Mucosa of gallbladder (tissue), 1 donor: ENCODE measurements around the gene HIPK4. TPM values are rescaled to one million over a fixed set of nuclear protein-coding genes. Genes with fewer than 3 reads are reported as not detected.
"Not testable (repeated sequence)": the region's sequence is repeated elsewhere in the genome, so short reads cannot be mapped to it uniquely, and the experiment has no call there.

ENCODE experiments used
- DNase-seq: peaks from one replicate; pipeline ENCODE4 v3.0.0-alpha.2; 2020; ENCODE audit warnings: low spot score
- total RNA-seq: library from RNA; stranded (reverse); gene quantifications from one replicate; pipeline ENCODE4 v1.2.1, GENCODE V29; 2021
- donor health status: DM: no; HTN: no; CAD: no.

The HIPK4 gene
- total RNA-seq, 1 donor from 2014 or later = not detected

GRCh38 chr19:40341601-40342482 lies 48.1 kb downstream of the HIPK4 start:
- DNase-seq = no peak

- no peak for DNase-seq
Measured at GRCh38 chr19:40339018-40339728, 50.8 kb downstream of the HIPK4 start.

- DNase-seq = no peak
Measured at GRCh38 chr19:40337594-40337993, 52.4 kb downstream of the HIPK4 start.

- no peak for DNase-seq
Measured at GRCh38 chr19:40337107-40337506, 52.9 kb downstream of the HIPK4 start.

GRCh38 chr19:40336601-40336900 lies 53.4 kb downstream of the HIPK4 start:
- DNase-seq = no peak

- DNase-seq = no peak
Measured at GRCh38 chr19:40335855-40336600, 54.0 kb downstream of the HIPK4 start.

GRCh38 chr19:40335101-40335500 lies 54.9 kb downstream of the HIPK4 start:
- DNase-seq = no peak

GRCh38 chr19:40333083-40333482 lies 56.9 kb downstream of the HIPK4 start:
- not testable (repeated sequence) for DNase-seq

DNA sequence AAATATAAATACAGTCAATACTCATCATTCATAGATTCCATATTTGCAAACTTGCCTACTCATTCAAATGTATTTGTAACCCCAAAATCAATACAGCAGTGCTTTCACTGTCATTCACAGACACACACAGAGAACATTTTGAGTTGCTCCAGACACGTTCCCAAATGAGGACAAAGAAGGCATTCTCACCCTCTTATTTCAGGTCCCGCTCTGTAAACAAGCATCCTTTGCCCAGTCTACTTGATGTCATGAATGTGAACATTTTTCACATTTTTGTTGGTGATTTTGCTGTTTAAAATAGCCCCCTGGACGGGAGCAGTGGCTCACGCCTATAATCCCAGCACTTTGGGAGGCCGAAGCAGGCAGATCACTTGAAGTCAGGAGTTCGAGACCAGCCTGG lies 57.3 kb downstream of the HIPK4 start:
- no peak for DNase-seq

- no peak for DNase-seq
Measured at GRCh38 chr19:40331052-40331451, 58.9 kb downstream of the HIPK4 start.

Other genes with a start within 250 kb of the HIPK4 start
- 25.8 TPM for gene MAP3K10, start 198.8 kb downstream of the HIPK4 start, total RNA-seq
- gene TTC9B, start 171.8 kb downstream of the HIPK4 start, total RNA-seq = not detected
- 0.43 TPM for gene CCNP, start 163.5 kb downstream of the HIPK4 start, total RNA-seq
- gene AKT2, start 104.8 kb downstream of the HIPK4 start, total RNA-seq = 119 TPM
- gene C19orf47, start 41.8 kb downstream of the HIPK4 start, total RNA-seq = 13.2 TPM
- 224 TPM for gene PLD3, start 41.5 kb downstream of the HIPK4 start, total RNA-seq
- gene PRX, start 23.2 kb upstream of the HIPK4 start, total RNA-seq = 7.0 TPM
- gene SERTAD1, start 35.8 kb upstream of the HIPK4 start, total RNA-seq = 13.2 TPM
- gene SERTAD3, start 54.2 kb upstream of the HIPK4 start, total RNA-seq = 38.8 TPM
- gene BLVRB, start 75.6 kb upstream of the HIPK4 start, total RNA-seq = 65.9 TPM
- gene SPTBN4, start 76.8 kb upstream of the HIPK4 start, total RNA-seq = 3.5 TPM
- gene SHKBP1, start 186.7 kb upstream of the HIPK4 start, total RNA-seq = 80.9 TPM
- 225 TPM for gene LTBP4, start 211.2 kb upstream of the HIPK4 start, total RNA-seq